ENCODE measurements around the gene MYH3. TPM values are rescaled to one million over a fixed set of nuclear protein-coding genes. Genes with fewer than 3 reads are reported as not detected.

MYH3 gene
- total RNA-seq, 1 experiment from 2014 or later = 2.9 TPM

DNA sequence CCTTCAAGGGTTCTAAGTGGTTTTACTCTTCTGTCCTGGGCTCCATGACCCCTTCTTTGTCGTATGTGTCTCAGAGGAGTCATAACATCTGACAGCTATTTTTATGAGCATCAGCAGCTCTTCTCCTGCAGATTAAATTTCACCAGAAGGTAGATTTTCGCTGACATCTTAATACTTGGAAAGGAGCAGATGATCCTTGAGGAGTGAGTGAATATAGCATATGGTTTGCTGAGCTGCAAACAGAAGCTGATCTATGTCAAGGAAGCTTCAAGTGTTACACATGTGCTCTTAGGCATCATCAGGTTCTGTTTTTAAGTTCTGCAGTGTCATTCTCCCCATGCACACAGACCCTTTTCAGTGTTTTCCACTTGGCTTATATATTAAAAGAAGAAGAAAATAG, 58.5 kb downstream of the MYH3 start:
- Histone ChIP-seq H4K91ac (ENCODE audit: insufficient read length, low read depth, low read length) (no peak overlapping the region), H3K27me3 (ENCODE audit: insufficient read depth, low read length) (no peaks in the 10 kb centered on the region), H3K9me3 (ENCODE audit: control insufficient read depth, low read depth, low read length) (no peaks in the 10 kb centered on the region), H3K23ac (ENCODE audit: insufficient read length, low read depth, low read length) (no peak overlapping the region), H3K14ac (ENCODE audit: insufficient read depth, low read length) (no peak overlapping the region), H3K23me2 (ENCODE audit: insufficient read length, low read depth, low read length, poor library complexity, severe bottlenecking) (no peaks in the 10 kb centered on the region), H3K4me2 (ENCODE audit: insufficient read depth, insufficient read length, low read length) (no peak overlapping the region), H3K27ac (ENCODE audit: insufficient read length, low read depth, low read length) (no peak overlapping the region), H3K4ac (ENCODE audit: low read depth, low read length) (no peak overlapping the region), H2BK20ac (ENCODE audit: low read depth, low read length, poor library complexity, severe bottlenecking) (no peak overlapping the region), H2BK12ac (ENCODE audit: insufficient read length, low read depth, low read length) (no peak overlapping the region), H3K56ac (ENCODE audit: insufficient read length, low read depth, low read length) (no peak overlapping the region), H2AK5ac (ENCODE audit: insufficient read length, low read length) (no peak overlapping the region), H3T11ph (ENCODE audit: low read length) (no peak overlapping the region), H4K20me1 (ENCODE audit: control insufficient read depth, insufficient read depth, insufficient read length) (no peaks in the 10 kb centered on the region), H2BK120ac (ENCODE audit: low read depth, low read length, poor library complexity, severe bottlenecking) (no peak overlapping the region), H4K5ac (ENCODE audit: insufficient read length, low read depth, low read length) (no peak overlapping the region), H3K18ac (ENCODE audit: insufficient read length, low read depth, low read length) (no peak overlapping the region), H2AFZ (ENCODE audit: low read length) (no peak overlapping the region), H4K8ac (replicated peaks; ENCODE audit: insufficient read length, low read depth, low read length) (no peak overlapping the region), H3K79me2 (ENCODE audit: insufficient read depth, low read length) (no peaks in the 10 kb centered on the region), H3K79me1 (ENCODE audit: insufficient read depth, low read depth, low read length, poor library complexity, severe bottlenecking) (no peaks in the 10 kb centered on the region), H2BK15ac (ENCODE audit: low read depth, low read length) (no peak overlapping the region), H2BK5ac (ENCODE audit: insufficient read length, low read length) (no peak overlapping the region), H3K9ac (ENCODE audit: extremely low read depth, insufficient read length, low read length) (no peak overlapping the region), H3K4me1 (ENCODE audit: insufficient read depth, low read length) (no peaks in the 10 kb centered on the region)
- no peak for DNase-seq
- no peak overlapping the region for H3K27ac Mint-ChIP-seq
- peaks cover 0 to 2% of the 10 kb centered on the region in 2 experiments; a peak in 4 of 5 replicates for H3K9me3 Mint-ChIP-seq
- no peak overlapping the region for H3K4me3 Mint-ChIP-seq
- H3K27me3 Mint-ChIP-seq (ENCODE audit: low read depth) = no peaks in the 10 kb centered on the region
- TF ChIP-seq, protein P1, sequence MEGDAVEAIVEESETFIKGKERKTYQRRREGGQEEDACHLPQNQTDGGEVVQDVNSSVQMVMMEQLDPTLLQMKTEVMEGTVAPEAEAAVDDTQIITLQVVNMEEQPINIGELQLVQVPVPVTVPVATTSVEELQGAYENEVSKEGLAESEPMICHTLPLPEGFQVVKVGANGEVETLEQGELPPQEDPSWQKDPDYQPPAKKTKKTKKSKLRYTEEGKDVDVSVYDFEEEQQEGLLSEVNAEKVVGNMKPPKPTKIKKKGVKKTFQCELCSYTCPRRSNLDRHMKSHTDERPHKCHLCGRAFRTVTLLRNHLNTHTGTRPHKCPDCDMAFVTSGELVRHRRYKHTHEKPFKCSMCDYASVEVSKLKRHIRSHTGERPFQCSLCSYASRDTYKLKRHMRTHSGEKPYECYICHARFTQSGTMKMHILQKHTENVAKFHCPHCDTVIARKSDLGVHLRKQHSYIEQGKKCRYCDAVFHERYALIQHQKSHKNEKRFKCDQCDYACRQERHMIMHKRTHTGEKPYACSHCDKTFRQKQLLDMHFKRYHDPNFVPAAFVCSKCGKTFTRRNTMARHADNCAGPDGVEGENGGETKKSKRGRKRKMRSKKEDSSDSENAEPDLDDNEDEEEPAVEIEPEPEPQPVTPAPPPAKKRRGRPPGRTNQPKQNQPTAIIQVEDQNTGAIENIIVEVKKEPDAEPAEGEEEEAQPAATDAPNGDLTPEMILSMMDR (conservative IDR thresholded peaks at IDR 0.05) = no peak
- peaks cover 5% of the 10 kb centered on the region in 2 experiments for H3K4me1 Mint-ChIP-seq
- peaks cover 0 to 2% (median 0%) of the 10 kb centered on the region in 3 experiments; a peak in 2 of 7 replicates for H3K36me3 Mint-ChIP-seq (ENCODE audit: insufficient read depth in 1 of 3, low read depth in 3 of 3)
- no CpG with 5 or more reads among the region's 2 CpGs for WGBS (ENCODE audit: extremely low coverage, insufficient read length, low lambda C conversion rate)

Data from H9 (cell line).